ENCODE measurements around the gene WDR1.

DNA sequence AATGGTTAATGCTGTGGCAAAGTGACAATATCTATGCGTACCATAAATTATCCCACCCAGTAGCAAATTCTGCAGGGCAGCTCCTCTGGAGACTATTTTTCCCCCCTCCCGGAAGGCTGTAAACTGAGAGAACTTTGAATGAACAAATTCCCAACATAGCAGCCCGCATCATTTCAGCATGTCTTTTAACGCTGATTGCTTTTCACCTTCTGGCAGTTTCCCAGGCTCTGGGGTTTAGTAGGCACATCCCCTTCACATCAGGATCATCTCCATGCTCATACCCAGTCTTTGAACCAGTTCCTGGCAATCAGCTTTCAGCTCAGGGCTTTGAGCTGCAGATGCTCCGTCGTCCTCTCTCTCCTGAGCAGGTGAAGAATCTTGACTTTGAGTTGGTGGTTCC lies 26.6 kb upstream of the WDR1 start:
- TF ChIP-seq EP300 (IDR thresholded peaks at IDR 0.05) (no peak), POLR2AphosphoS5 (IDR thresholded peaks at IDR 0.05) (no peak)
- TF ChIP-seq, protein P1, sequence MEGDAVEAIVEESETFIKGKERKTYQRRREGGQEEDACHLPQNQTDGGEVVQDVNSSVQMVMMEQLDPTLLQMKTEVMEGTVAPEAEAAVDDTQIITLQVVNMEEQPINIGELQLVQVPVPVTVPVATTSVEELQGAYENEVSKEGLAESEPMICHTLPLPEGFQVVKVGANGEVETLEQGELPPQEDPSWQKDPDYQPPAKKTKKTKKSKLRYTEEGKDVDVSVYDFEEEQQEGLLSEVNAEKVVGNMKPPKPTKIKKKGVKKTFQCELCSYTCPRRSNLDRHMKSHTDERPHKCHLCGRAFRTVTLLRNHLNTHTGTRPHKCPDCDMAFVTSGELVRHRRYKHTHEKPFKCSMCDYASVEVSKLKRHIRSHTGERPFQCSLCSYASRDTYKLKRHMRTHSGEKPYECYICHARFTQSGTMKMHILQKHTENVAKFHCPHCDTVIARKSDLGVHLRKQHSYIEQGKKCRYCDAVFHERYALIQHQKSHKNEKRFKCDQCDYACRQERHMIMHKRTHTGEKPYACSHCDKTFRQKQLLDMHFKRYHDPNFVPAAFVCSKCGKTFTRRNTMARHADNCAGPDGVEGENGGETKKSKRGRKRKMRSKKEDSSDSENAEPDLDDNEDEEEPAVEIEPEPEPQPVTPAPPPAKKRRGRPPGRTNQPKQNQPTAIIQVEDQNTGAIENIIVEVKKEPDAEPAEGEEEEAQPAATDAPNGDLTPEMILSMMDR (IDR thresholded peaks at IDR 0.05): no peak
